ENCODE data around the gene MAN2A2. TPM values are rescaled to one million over a fixed set of nuclear protein-coding genes. Genes with fewer than 3 reads are reported as not detected.

Gene MAN2A2
- total RNA-seq, 4 donors from 2014 or later, result 56.8 to 124 (median 92.4) TPM

GRCh38 chr15:90889313-90889730 lies 13.8 kb upstream of the MAN2A2 start:
- Histone ChIP-seq H3K36me3 (peaks cover 0 to 12% of the 10 kb centered on the region in 2 donors), H3K27ac (no peak overlapping the region), H3K4me1 (peaks cover 0 to 3% of the 10 kb centered on the region in 2 donors), H3K4me3 (no peak overlapping the region), H3K9me3 (no peaks in the 10 kb centered on the region), H3K27me3 (no peaks in the 10 kb centered on the region)
- TF ChIP-seq POLR2A (IDR thresholded peaks at IDR 0.05), result no peak
- TF ChIP-seq, protein P1, sequence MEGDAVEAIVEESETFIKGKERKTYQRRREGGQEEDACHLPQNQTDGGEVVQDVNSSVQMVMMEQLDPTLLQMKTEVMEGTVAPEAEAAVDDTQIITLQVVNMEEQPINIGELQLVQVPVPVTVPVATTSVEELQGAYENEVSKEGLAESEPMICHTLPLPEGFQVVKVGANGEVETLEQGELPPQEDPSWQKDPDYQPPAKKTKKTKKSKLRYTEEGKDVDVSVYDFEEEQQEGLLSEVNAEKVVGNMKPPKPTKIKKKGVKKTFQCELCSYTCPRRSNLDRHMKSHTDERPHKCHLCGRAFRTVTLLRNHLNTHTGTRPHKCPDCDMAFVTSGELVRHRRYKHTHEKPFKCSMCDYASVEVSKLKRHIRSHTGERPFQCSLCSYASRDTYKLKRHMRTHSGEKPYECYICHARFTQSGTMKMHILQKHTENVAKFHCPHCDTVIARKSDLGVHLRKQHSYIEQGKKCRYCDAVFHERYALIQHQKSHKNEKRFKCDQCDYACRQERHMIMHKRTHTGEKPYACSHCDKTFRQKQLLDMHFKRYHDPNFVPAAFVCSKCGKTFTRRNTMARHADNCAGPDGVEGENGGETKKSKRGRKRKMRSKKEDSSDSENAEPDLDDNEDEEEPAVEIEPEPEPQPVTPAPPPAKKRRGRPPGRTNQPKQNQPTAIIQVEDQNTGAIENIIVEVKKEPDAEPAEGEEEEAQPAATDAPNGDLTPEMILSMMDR (IDR thresholded peaks at IDR 0.05 in 4 of 5, conservative IDR thresholded peaks at IDR 0.05 in 1 of 5), result no peak
- in situ Hi-C loops (cut with MboI; ENCODE audit: low sequenced_read_pairs in 4 of 4) (loop anchor here (5.0 to 25.0 kb wide), 5 partner anchors 177 to 577 kb away; partner anchors contain the start of gene BLM (in 2 of the 4)), intact Hi-C loops (cut with DNase I; ENCODE audit: low total_unique reads) (loop anchor here (5.0 to 10.0 kb wide), 2 partner anchors 197 to 565 kb away; no protein-coding TSS in a partner anchor)
- no peak for ATAC-seq
- DNase-seq, result no peak

- Histone ChIP-seq H3K9me3 (no peaks in the 10 kb centered on the region), H3K36me3 (peaks cover 0 to 12% of the 10 kb centered on the region in 2 donors), H3K4me1 (peaks cover 0 to 3% of the 10 kb centered on the region in 2 donors)
Observed at GRCh38 chr15:90889736-90890456, 13.2 kb upstream of the MAN2A2 start.

DNA sequence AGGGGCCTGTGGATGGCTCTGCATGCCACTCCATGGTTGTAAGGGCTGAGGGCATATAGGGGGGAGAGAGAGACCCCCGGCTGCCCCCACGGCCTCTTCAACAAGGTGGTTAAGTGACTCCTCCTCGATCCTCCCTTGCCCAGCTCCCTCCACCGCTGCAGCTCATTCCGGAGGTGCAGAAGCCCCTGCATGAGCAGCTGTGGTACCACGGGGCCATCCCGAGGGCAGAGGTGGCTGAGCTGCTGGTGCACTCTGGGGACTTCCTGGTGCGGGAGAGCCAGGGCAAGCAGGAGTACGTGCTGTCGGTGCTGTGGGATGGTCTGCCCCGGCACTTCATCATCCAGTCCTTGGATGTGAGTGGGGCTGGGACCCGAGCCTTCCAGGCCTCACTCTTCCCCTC lies 12.3 kb upstream of the MAN2A2 start:
- Histone ChIP-seq H3K4me3 (no peak overlapping the region), H3K27me3 (no peaks in the 10 kb centered on the region), H3K9me3 (no peaks in the 10 kb centered on the region), H3K4me1 (peaks cover 0 to 3% of the 10 kb centered on the region in 2 donors), H3K36me3 (peaks cover 0 to 12% of the 10 kb centered on the region in 2 donors), H3K27ac (no peak overlapping the region)
- in situ Hi-C loops (cut with MboI; ENCODE audit: low sequenced_read_pairs in 4 of 4), result loop anchor here (10.0 to 25.0 kb wide), 4 partner anchors 179 to 579 kb away; partner anchors contain the start of gene BLM (in 2 of the 4)
- intact Hi-C loops (cut with DNase I; ENCODE audit: low total_unique reads), result no loop called here
- DNase-seq, result no peak
- ATAC-seq, result no peak
- TF ChIP-seq, protein P1 (IDR thresholded peaks at IDR 0.05 in 4 of 5, conservative IDR thresholded peaks at IDR 0.05 in 1 of 5), result no peak
- no peak for TF ChIP-seq POLR2A (IDR thresholded peaks at IDR 0.05)

More at GRCh38 chr15:90889736-90890456, 13.2 kb upstream of the MAN2A2 start:
- TF ChIP-seq POLR2A (IDR thresholded peaks at IDR 0.05), result no peak
- TF ChIP-seq, protein P1 (IDR thresholded peaks at IDR 0.05 in 4 of 5, conservative IDR thresholded peaks at IDR 0.05 in 1 of 5), result no peak
- intact Hi-C loops (cut with DNase I; ENCODE audit: low total_unique reads), result loop anchor here (5.0 to 10.0 kb wide), 2 partner anchors 198 to 565 kb away; no protein-coding TSS in a partner anchor
- in situ Hi-C loops (cut with MboI; ENCODE audit: low sequenced_read_pairs in 4 of 4), result loop anchor here (5.0 to 25.0 kb wide), 6 partner anchors 178 to 578 kb away; partner anchors contain the start of gene BLM (in 2 of the 4)
- no peak overlapping the region for H3K4me3 ChIP-seq
- no peak overlapping the region for H3K27ac ChIP-seq
- ATAC-seq, result no peak
- no peak for DNase-seq
- no peaks in the 10 kb centered on the region for H3K27me3 ChIP-seq

DNA sequence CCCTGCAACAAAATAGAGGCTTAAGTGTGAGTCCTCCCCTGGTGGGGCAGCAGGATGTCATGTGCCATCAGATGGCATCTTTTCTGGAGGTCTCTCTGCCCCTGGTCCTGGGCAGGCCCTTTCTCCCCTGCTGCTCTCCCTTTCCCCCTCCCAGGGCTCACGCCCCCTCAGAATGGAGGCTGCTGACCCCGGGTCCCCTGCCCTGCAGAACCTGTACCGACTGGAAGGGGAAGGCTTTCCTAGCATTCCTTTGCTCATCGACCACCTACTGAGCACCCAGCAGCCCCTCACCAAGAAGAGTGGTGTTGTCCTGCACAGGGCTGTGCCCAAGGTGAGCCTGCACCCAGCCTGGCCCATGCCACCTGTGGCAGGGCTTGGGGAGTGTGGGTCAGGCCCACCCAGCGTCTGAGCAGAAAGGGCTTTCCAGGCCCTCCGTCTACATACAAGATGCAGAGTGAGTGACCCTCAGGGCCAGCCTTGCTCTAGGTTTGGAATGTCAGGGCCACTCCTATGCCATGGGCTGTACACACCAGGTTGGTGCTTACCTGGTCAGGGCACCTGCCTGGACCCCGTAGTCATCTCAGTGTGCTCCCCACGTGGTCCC lies 11.7 kb upstream of the MAN2A2 start:
- ATAC-seq (no peak), DNase-seq (no peak)
- Histone ChIP-seq H3K36me3 (peaks cover 0 to 12% of the 10 kb centered on the region in 2 donors), H3K27ac (no peak overlapping the region), H3K27me3 (no peaks in the 10 kb centered on the region), H3K9me3 (no peaks in the 10 kb centered on the region), H3K4me1 (no peaks in the 10 kb centered on the region), H3K4me3 (no peak overlapping the region)
- TF ChIP-seq, protein P1 (IDR thresholded peaks at IDR 0.05 in 4 of 5, conservative IDR thresholded peaks at IDR 0.05 in 1 of 5), result no peak
- no peak for TF ChIP-seq POLR2A (IDR thresholded peaks at IDR 0.05)
- in situ Hi-C loops (cut with MboI; ENCODE audit: low sequenced_read_pairs in 4 of 4), result loop anchor here (10.0 to 25.0 kb wide), 4 partner anchors 179 to 579 kb away; partner anchors contain the start of gene BLM (in 2 of the 4)
- intact Hi-C loops (cut with DNase I; ENCODE audit: low total_unique reads), result no loop called here
